Skeletal muscle satellite cell (primary cell): Measurements from ENCODE around the gene GSTCD.
"Not testable (repeated sequence)": the region's sequence is repeated elsewhere in the genome, so short reads cannot be mapped to it uniquely, and the experiment has no call there.

ENCODE experiments used
- H3K27me3 ChIP-seq: 2 replicates; pipeline ENCODE4 v1.7.0; 2013; ENCODE audit warnings: low read length; ENCODE audit not compliant: control insufficient read depth, insufficient read depth
- H3K36me3 ChIP-seq: 2 replicates; pipeline ENCODE4 v1.7.0; 2013; ENCODE audit warnings: mild to moderate bottlenecking, control low read depth, low read length; ENCODE audit not compliant: insufficient read depth
- H3K4me1 ChIP-seq: 2 replicates; pipeline ENCODE4 v1.7.0; 2013; ENCODE audit warnings: low read length; ENCODE audit not compliant: control insufficient read depth, insufficient read depth
- H3K4me2 ChIP-seq: 2 replicates; pipeline ENCODE4 v1.7.0; 2013; ENCODE audit warnings: mild to moderate bottlenecking, low read length
- H3K4me3 ChIP-seq: 2 replicates; pipeline ENCODE4 v1.7.0; 2013; ENCODE audit warnings: low read length
- H3K9ac ChIP-seq: 2 replicates; pipeline ENCODE4 v1.7.0; 2013; ENCODE audit warnings: mild to moderate bottlenecking, low read depth, low read length, moderate library complexity
- H3K9me3 ChIP-seq: replicated peaks from 2 replicates; pipeline ENCODE4 v1.7.0; 2013; ENCODE audit warnings: mild to moderate bottlenecking, control low read depth, low read length

Gene GSTCD

DNA sequence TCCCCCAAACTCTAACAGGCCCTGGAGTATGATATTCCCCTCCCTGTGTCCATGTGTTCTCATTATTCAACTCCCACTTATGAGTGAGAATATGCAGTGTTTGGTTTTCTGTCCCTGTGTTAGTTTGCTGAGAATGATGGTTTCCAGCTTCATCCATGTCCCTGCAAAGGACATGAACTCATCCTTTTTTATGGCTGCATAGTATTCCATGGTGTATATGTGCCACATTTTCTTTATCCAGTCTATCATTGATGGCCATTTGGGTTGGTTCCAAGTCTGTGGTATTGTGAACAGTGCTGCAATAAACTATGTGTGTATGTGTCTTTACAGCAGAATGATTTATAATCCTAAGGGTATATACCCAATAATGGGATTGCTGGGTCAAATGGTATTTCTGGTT, 61.9 kb downstream of the GSTCD start:
- not testable (repeated sequence) for H3K9me3 ChIP-seq, H3K36me3 ChIP-seq, H3K9ac ChIP-seq, H3K4me2 ChIP-seq, H3K27me3 ChIP-seq, H3K4me1 ChIP-seq, H3K4me3 ChIP-seq

GRCh38 chr4:105772065-105772464, 63.5 kb downstream of the GSTCD start:
- not testable (repeated sequence) for H3K4me2 ChIP-seq

GRCh38 chr4:105775760-105776415, 67.3 kb downstream of the GSTCD start:
- not testable (repeated sequence) for H3K4me3 ChIP-seq, H3K4me2 ChIP-seq, H3K36me3 ChIP-seq, H3K9ac ChIP-seq, H3K27me3 ChIP-seq, H3K9me3 ChIP-seq, H3K4me1 ChIP-seq

More at GRCh38 chr4:105772065-105772464, 63.5 kb downstream of the GSTCD start:
- not testable (repeated sequence) for H3K27me3 ChIP-seq, H3K4me1 ChIP-seq, H3K4me3 ChIP-seq, H3K9me3 ChIP-seq, H3K9ac ChIP-seq, H3K36me3 ChIP-seq

DNA sequence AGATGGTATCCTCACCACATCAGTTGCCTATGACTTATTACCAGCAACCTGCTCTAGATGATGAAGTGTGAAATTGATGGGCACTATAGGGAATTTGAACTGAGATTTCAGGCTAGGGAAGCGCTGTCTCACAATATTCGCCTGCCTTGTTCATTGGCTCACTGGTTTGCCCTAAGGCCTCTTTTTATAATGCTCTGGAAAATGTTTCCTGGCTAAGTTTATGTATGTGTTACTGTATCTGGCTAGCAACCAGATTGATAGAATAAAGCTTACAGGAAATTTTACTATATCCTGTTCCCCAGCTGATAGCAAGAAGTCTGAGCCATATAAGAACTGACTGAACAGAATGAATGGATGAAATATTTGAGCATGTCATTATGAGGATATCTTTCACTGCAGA, 71.6 kb downstream of the GSTCD start:
- Histone ChIP-seq H3K9ac (no peak overlapping the region), H3K4me1 (no peaks in the 10 kb centered on the region), H3K9me3 (no peaks in the 10 kb centered on the region), H3K36me3 (no peaks in the 10 kb centered on the region), H3K4me2 (no peak overlapping the region), H3K4me3 (no peak overlapping the region), H3K27me3 (no peaks in the 10 kb centered on the region)

DNA sequence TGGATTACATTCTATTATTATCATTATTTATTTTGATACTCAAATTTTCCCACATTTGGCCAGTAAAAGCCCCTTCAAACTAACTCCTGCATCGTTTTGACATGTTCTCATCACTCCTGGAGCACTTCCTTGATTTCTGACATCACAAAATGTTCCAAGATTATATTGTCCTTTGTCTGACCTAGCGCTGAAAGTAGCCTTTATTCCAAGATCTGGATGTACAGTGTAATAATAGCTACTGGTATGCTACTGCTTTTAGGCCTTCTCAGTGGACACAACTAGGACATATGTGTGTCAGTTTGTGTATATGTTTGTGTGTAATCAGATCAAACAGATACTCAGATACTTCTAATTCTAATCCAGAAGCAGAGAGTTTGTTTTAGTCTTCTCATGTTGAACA, 76.2 kb downstream of the GSTCD start:
- no peaks in the 10 kb centered on the region for H3K4me1 ChIP-seq
- no peak overlapping the region for H3K9ac ChIP-seq
- no peak overlapping the region for H3K4me2 ChIP-seq
- no peaks in the 10 kb centered on the region for H3K36me3 ChIP-seq
- no peaks in the 10 kb centered on the region for H3K9me3 ChIP-seq
- H3K27me3 ChIP-seq: no peaks in the 10 kb centered on the region
- no peak overlapping the region for H3K4me3 ChIP-seq

DNA sequence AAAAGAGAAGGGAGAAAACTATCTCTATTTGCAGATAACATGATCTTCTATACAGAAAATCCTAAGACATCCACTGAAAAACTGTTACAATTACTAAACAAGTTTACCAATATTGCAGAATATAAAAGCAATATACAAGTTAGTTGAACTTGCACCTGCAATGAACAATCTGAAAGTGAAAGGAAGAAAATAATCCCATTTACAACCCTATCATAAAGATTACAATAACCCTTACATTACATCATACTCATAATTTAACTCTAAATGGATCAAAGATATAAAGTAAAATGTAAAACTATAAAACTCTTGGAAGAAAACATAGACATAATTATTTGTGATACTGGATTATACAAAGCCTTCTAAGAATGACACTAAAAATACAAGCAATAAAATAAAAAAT, 77.2 kb downstream of the GSTCD start:
- Histone ChIP-seq H3K36me3 (no peaks in the 10 kb centered on the region), H3K4me3 (no peak overlapping the region), H3K4me1 (no peaks in the 10 kb centered on the region), H3K4me2 (no peak overlapping the region), H3K9ac (no peak overlapping the region), H3K27me3 (no peaks in the 10 kb centered on the region), H3K9me3 (no peaks in the 10 kb centered on the region)

- no peak overlapping the region for H3K9ac ChIP-seq
These were observed 78.2 kb downstream of the GSTCD start for GRCh38 chr4:105786748-105787147.

DNA sequence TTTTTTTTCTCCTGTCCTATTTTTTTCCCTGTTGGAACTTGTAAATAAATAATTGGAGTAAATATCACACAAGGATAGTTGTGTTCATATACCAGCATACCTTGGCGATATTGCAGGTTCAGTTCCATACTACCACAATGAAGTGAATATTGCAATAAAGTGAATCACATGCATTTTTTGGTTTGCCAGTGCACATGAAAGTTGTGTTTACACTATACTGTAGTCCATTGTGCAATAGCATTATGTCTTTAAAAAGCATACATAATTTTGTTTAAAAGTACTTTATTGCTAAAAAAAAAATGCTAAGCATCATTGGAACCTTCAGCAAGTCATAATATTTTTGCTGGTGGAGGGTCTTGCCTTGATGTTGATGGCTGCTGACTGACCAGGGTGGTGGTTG, 88.6 kb downstream of the GSTCD start:
- Histone ChIP-seq H3K9ac (no peak overlapping the region), H3K4me3 (no peak overlapping the region), H3K4me2 (no peak overlapping the region), H3K27me3 (no peaks in the 10 kb centered on the region), H3K36me3 (no peaks in the 10 kb centered on the region), H3K4me1 (no peaks in the 10 kb centered on the region), H3K9me3 (no peaks in the 10 kb centered on the region)

More at GRCh38 chr4:105786748-105787147, 78.2 kb downstream of the GSTCD start:
- H3K27me3 ChIP-seq: no peaks in the 10 kb centered on the region
- H3K9me3 ChIP-seq: no peaks in the 10 kb centered on the region
- H3K4me3 ChIP-seq: no peak overlapping the region
- no peaks in the 10 kb centered on the region for H3K36me3 ChIP-seq
- no peaks in the 10 kb centered on the region for H3K4me1 ChIP-seq
- H3K4me2 ChIP-seq: no peak overlapping the region

DNA sequence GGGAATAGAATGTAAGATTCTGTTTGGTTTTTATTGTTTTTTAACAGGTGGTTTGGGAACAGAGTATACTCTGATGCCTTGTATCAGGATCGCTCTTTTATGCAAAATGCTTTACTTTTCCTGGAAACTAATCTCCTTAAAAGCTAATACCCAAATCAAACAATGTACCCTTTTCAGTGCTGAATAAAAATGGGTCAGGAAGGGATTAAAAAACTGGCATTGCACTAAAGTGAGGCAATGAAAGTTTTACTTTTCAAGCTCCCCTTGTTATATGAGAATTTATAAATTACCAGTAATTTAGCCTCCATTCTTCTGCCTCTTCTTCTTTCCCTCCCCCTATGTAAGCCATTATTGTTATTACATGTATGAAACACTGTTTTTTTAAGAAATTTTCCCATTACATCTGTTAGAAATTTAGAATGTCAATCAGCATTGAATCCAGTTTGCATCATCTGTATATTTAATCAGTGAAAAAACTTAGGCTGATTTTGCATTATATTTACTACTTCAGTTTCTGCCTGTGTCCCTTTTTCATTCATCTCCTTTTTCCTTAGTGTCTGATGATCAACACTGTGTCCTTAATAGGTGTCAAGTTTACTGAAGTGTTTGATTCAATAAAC, 97.0 kb downstream of the GSTCD start:
- no peak overlapping the region for H3K4me2 ChIP-seq
- H3K9ac ChIP-seq: no peak overlapping the region
- no peak overlapping the region for H3K4me3 ChIP-seq
- no peaks in the 10 kb centered on the region for H3K36me3 ChIP-seq
- H3K9me3 ChIP-seq: no peaks in the 10 kb centered on the region
- H3K27me3 ChIP-seq: no peaks in the 10 kb centered on the region
- peaks cover 20% of the 10 kb centered on the region for H3K4me1 ChIP-seq

GRCh38 chr4:105807496-105807895, 98.9 kb downstream of the GSTCD start:
- H3K36me3 ChIP-seq: no peaks in the 10 kb centered on the region
- H3K4me2 ChIP-seq: no peak overlapping the region
- no peak overlapping the region for H3K4me3 ChIP-seq
- H3K27me3 ChIP-seq: no peaks in the 10 kb centered on the region
- no peak overlapping the region for H3K9ac ChIP-seq
- H3K4me1 ChIP-seq: peaks cover 22% of the 10 kb centered on the region
- no peaks in the 10 kb centered on the region for H3K9me3 ChIP-seq

DNA sequence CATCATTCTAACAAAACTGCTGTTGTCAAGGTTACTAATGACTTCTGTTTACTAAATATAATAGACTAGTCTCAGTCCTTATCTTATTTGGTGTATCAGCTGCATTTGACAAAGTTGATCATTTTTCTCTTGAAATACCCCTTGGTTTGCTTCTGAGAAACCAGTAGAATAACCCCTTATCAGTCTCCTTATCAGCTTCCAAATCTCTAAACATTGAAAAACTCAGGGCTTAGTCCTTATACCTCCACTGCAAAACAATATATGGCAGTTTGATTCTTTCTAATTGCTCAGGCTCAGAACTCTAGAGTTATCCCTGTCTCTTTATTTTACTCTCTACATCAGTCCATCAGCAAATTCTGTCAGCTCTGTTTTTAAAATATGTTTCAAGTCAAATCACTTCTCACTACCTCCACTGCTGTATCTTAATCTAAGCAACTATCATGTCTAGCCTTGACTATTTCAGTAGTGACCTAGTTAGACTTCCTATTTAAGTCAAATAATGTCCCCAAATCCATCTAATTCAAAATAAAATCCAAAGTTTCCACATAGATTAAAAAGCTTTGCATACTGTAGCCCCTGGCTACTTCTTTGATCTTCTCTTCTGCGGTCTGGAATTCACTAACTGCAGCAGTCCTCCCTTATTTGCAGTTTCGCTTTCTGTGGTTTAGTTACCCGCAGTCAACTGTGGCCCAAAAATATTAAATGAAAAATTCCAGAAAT, 99.6 kb downstream of the GSTCD start:
- peak overlapping the region; percentile 58 for H3K9ac ChIP-seq

DNA sequence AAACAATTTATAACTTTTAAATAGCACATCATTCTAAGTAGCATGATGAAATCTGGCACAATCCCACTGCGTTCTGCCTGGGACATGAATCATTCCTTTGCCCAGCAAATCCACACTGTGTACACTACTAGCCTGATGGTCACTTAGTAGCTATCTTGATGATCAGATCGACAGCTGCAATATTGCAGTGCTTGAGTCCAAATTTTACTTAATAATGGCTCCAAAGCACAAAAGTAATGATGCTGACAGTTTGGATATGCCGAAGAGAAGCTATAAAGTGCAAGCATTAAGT, 100.1 kb downstream of the GSTCD start:
- H3K4me2 ChIP-seq: peak overlapping the region; percentile 73
- H3K4me3 ChIP-seq: peak overlapping the region; percentile 50
- H3K4me1 ChIP-seq: peaks cover 22% of the 10 kb centered on the region
- no peaks in the 10 kb centered on the region for H3K27me3 ChIP-seq
- H3K9ac ChIP-seq: peak overlapping the region; percentile 58
- no peaks in the 10 kb centered on the region for H3K36me3 ChIP-seq
- H3K9me3 ChIP-seq: no peaks in the 10 kb centered on the region

More for the DNA sequence above, 99.6 kb downstream of the GSTCD start:
- no peaks in the 10 kb centered on the region for H3K27me3 ChIP-seq
- H3K4me2 ChIP-seq: peak overlapping the region; percentile 73
- H3K36me3 ChIP-seq: no peaks in the 10 kb centered on the region
- no peaks in the 10 kb centered on the region for H3K9me3 ChIP-seq
- H3K4me1 ChIP-seq: peaks cover 22% of the 10 kb centered on the region
- H3K4me3 ChIP-seq: peak overlapping the region; percentile 50
